Measurements from ENCODE around the gene RUNDC1. TPM values are rescaled to one million over a fixed set of nuclear protein-coding genes. Genes with fewer than 3 reads are reported as not detected.

RUNDC1 gene
- total and polyA plus RNA-seq, 7 experiments from 2014 or later = 12.2 to 21.4 (median 17.0) TPM

DNA sequence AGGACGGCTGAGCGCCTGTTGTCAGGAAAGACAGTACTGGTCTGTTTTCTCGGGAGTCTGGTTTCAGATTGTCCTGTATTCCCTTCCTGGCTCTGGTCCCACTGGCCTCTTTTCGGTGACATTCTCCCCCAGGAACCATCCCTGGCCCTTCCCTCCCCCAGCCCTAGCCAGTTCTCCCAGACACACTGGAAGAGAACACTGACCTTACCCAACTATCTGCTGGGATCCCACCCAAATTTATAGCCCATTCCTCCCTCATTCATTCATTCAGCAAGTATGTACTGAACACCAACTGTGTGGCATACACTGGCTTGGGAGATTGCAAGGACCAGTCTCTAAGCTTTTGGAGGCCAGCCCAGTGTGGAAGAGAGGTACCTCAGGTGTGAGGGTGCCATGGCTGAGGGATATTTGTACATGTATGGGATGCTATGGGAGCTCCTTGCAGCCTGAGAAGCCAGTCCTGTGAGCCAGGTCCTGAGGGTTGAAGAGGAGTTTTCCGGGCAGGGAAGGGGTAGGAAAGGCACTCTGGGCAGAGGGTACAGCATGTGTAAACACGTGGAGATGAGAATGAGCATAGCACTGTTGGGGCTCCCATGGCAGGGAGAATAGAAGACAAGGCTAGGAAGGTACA, 49.9 kb downstream of the RUNDC1 start:
- Histone ChIP-seq H3K4me3 (ENCODE audit: low read length) (no peak overlapping the region), H3K36me3 (ENCODE audit: control insufficient read depth in 2 of 3, insufficient read depth in 3 of 3, low read length in 3 of 3) (no peaks in the 10 kb centered on the region), H3K4me1 (ENCODE audit: control insufficient read depth in 2 of 2, insufficient read depth in 2 of 2, low read length in 2 of 2) (peaks cover 0 to 2% of the 10 kb centered on the region in 2 donors), H3K9me3 (ENCODE audit: control insufficient read depth in 2 of 3, low read length in 3 of 3) (no peaks in the 10 kb centered on the region), H3K27ac (ENCODE audit: low read depth, low read length) (no peak overlapping the region), H3K27me3 (ENCODE audit: control insufficient read depth in 2 of 2, insufficient read depth in 2 of 2, low read length in 2 of 2) (no peaks in the 10 kb centered on the region)
- ChIA-PET CTCF (no interaction called here), POLR2A (no interaction called here)
- Mint-ChIP-seq H3K27ac (peak overlapping the region in 3 of 9 donors; percentile 5 to 92 (median 28)), H3K27me3 (peaks cover 0 to 5% (median 0%) of the 10 kb centered on the region in 5 donors), H3K4me3 (peak overlapping the region in 1 of 10 donors; percentile 5), H3K36me3 (peaks cover 0 to 2% (median 0%) of the 10 kb centered on the region in 5 donors), H3K4me1 (peaks cover 0 to 3% (median 0%) of the 10 kb centered on the region in 7 donors), H3K9me3 (peaks cover 0 to 1% (median 0%) of the 10 kb centered on the region in 11 donors)
- DNase-seq (no peak), ATAC-seq (no peak)
- intact Hi-C loops (cut with micrococcal nuclease) = no loop called here

DNA sequence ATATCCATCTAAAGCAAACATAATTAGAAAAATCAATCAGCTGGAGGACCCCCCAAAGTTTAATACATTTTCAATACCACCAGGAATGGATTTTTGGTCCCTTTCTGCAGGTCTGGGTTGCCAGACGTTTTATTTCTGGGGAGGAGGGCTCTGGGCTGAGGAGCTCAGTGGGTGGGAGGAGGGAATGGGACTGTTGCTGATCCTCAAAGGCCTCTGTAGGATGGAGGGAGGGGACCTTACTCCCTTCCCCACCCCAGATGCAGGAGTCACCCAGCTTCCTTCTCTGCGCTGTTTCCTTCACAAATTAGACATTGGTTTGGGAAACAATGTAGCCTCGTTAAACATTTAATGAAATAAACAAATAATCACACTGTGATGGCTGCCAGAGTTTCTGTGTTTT, 51.3 kb downstream of the RUNDC1 start:
- Histone ChIP-seq H3K9me3 (ENCODE audit: control insufficient read depth in 2 of 3, low read length in 3 of 3) (no peaks in the 10 kb centered on the region), H3K4me3 (ENCODE audit: low read length) (no peak overlapping the region), H3K27me3 (ENCODE audit: control insufficient read depth in 2 of 2, insufficient read depth in 2 of 2, low read length in 2 of 2) (no peaks in the 10 kb centered on the region), H3K36me3 (ENCODE audit: control insufficient read depth in 2 of 3, insufficient read depth in 3 of 3, low read length in 3 of 3) (no peaks in the 10 kb centered on the region), H3K27ac (ENCODE audit: low read depth, low read length) (no peak overlapping the region), H3K4me1 (ENCODE audit: control insufficient read depth in 2 of 2, insufficient read depth in 2 of 2, low read length in 2 of 2) (no peaks in the 10 kb centered on the region)
- intact Hi-C loops (cut with micrococcal nuclease) = no loop called here
- Mint-ChIP-seq H3K27ac (peak overlapping the region in 1 of 9 donors; percentile 51), H3K4me3 (no peak overlapping the region), H3K9me3 (peaks cover 0 to 1% (median 0%) of the 10 kb centered on the region in 11 donors), H3K4me1 (no peaks in the 10 kb centered on the region), H3K27me3 (no peaks in the 10 kb centered on the region), H3K36me3 (no peaks in the 10 kb centered on the region)
- POLR2A ChIA-PET = interaction anchor here (0.6 kb wide), 1 partner anchor 58 kb away, joined by 3 read pairs; no protein-coding TSS in a partner anchor
- CTCF ChIA-PET = no interaction called here
- DNase-seq (no peak), ATAC-seq (no peak)

GRCh38 chr17:43033948-43034881, 53.9 kb downstream of the RUNDC1 start:
- no peak for ATAC-seq
- H3K4me3 Mint-ChIP-seq = no peak overlapping the region
- Histone ChIP-seq H3K4me3 (ENCODE audit: low read length) (no peak overlapping the region), H3K27ac (ENCODE audit: low read depth, low read length) (no peak overlapping the region), H3K9me3 (ENCODE audit: control insufficient read depth in 2 of 3, low read length in 3 of 3) (no peaks in the 10 kb centered on the region), H3K27me3 (ENCODE audit: control insufficient read depth in 2 of 2, insufficient read depth in 2 of 2, low read length in 2 of 2) (no peaks in the 10 kb centered on the region), H3K4me1 (ENCODE audit: control insufficient read depth in 2 of 2, insufficient read depth in 2 of 2, low read length in 2 of 2) (no peaks in the 10 kb centered on the region), H3K36me3 (ENCODE audit: control insufficient read depth in 2 of 3, insufficient read depth in 3 of 3, low read length in 3 of 3) (no peaks in the 10 kb centered on the region)
- no peak overlapping the region for H3K27ac Mint-ChIP-seq
- H3K4me1 Mint-ChIP-seq = no peaks in the 10 kb centered on the region
- ChIA-PET CTCF (no interaction called here), POLR2A (no interaction called here)
- H3K9me3 Mint-ChIP-seq = peaks cover 0 to 1% (median 0%) of the 10 kb centered on the region in 11 donors
- no peaks in the 10 kb centered on the region for H3K27me3 Mint-ChIP-seq
- intact Hi-C loops (cut with micrococcal nuclease) = no loop called here
- no peak for DNase-seq
- no peaks in the 10 kb centered on the region for H3K36me3 Mint-ChIP-seq

GRCh38 chr17:43034894-43035293, 54.5 kb downstream of the RUNDC1 start:
- Mint-ChIP-seq H3K27ac (no peak overlapping the region), H3K36me3 (no peaks in the 10 kb centered on the region), H3K27me3 (no peaks in the 10 kb centered on the region), H3K4me3 (no peak overlapping the region), H3K9me3 (peaks cover 0 to 1% (median 0%) of the 10 kb centered on the region in 11 donors), H3K4me1 (no peaks in the 10 kb centered on the region)
- Histone ChIP-seq H3K9me3 (ENCODE audit: control insufficient read depth in 2 of 3, low read length in 3 of 3) (no peaks in the 10 kb centered on the region), H3K36me3 (ENCODE audit: control insufficient read depth in 2 of 3, insufficient read depth in 3 of 3, low read length in 3 of 3) (no peaks in the 10 kb centered on the region), H3K4me1 (ENCODE audit: control insufficient read depth in 2 of 2, insufficient read depth in 2 of 2, low read length in 2 of 2) (no peaks in the 10 kb centered on the region), H3K4me3 (ENCODE audit: low read length) (no peak overlapping the region), H3K27me3 (ENCODE audit: control insufficient read depth in 2 of 2, insufficient read depth in 2 of 2, low read length in 2 of 2) (no peaks in the 10 kb centered on the region), H3K27ac (ENCODE audit: low read depth, low read length) (no peak overlapping the region)
- ATAC-seq (no peak), DNase-seq (no peak)
- ChIA-PET CTCF (interaction anchor here (1.1 kb wide), 1 partner anchor 11 kb away, joined by 3 read pairs; no protein-coding TSS in a partner anchor), POLR2A (interaction anchor here (0.6 kb wide), 1 partner anchor 137 kb away, joined by 3 read pairs; no protein-coding TSS in a partner anchor)
- intact Hi-C loops (cut with micrococcal nuclease) = no loop called here

DNA sequence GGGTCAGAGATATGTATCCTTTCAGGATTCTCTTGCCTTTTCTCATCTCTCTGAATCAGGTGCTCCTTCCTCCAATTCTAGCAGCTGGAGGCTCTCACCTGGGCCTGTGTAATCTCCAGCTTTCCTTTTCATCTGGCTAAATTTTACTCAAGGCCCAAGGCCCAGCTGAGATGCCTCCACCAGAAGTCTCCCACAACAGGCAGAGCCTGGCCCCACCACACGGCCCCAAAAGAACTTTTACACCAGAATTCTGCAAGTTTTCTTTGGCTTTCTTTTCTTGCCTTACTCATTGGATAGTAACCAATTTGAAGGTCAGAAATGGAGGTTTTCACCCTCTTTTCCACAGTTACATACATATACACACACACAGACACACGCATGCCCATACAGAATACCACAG, 59.3 kb downstream of the RUNDC1 start:
- intact Hi-C loops (cut with micrococcal nuclease) = no loop called here
- no peak overlapping the region for H3K4me3 ChIP-seq (ENCODE audit: low read length)
- H3K36me3 ChIP-seq (ENCODE audit: control insufficient read depth in 2 of 3, insufficient read depth in 3 of 3, low read length in 3 of 3) = no peaks in the 10 kb centered on the region
- H3K27me3 ChIP-seq (ENCODE audit: control insufficient read depth in 2 of 2, insufficient read depth in 2 of 2, low read length in 2 of 2) = no peaks in the 10 kb centered on the region
- DNase-seq = no peak
- Mint-ChIP-seq H3K27me3 (no peaks in the 10 kb centered on the region), H3K27ac (no peak overlapping the region), H3K9me3 (peaks cover 0 to 1% (median 0%) of the 10 kb centered on the region in 11 donors), H3K4me1 (peaks cover 0 to 1% (median 0%) of the 10 kb centered on the region in 7 donors), H3K36me3 (no peaks in the 10 kb centered on the region), H3K4me3 (no peak overlapping the region)
- CTCF ChIA-PET = no interaction called here
- ATAC-seq = no peak
- H3K4me1 ChIP-seq (ENCODE audit: control insufficient read depth in 2 of 2, insufficient read depth in 2 of 2, low read length in 2 of 2) = no peaks in the 10 kb centered on the region
- POLR2A ChIA-PET = no interaction called here
- no peaks in the 10 kb centered on the region for H3K9me3 ChIP-seq (ENCODE audit: control insufficient read depth in 2 of 3, low read length in 3 of 3)
- H3K27ac ChIP-seq (ENCODE audit: low read depth, low read length) = no peak overlapping the region

GRCh38 chr17:43040655-43041054, 60.3 kb downstream of the RUNDC1 start:
- H3K9me3 ChIP-seq (ENCODE audit: control insufficient read depth in 2 of 3, low read length in 3 of 3) = no peaks in the 10 kb centered on the region
- Mint-ChIP-seq H3K4me3 (no peak overlapping the region), H3K27me3 (no peaks in the 10 kb centered on the region), H3K4me1 (peaks cover 0 to 1% (median 0%) of the 10 kb centered on the region in 7 donors), H3K9me3 (no peaks in the 10 kb centered on the region), H3K27ac (no peak overlapping the region), H3K36me3 (no peaks in the 10 kb centered on the region)
- H3K36me3 ChIP-seq (ENCODE audit: control insufficient read depth in 2 of 3, insufficient read depth in 3 of 3, low read length in 3 of 3) = no peaks in the 10 kb centered on the region
- H3K27ac ChIP-seq (ENCODE audit: low read depth, low read length) = no peak overlapping the region
- ATAC-seq = no peak
- no peak overlapping the region for H3K4me3 ChIP-seq (ENCODE audit: low read length)
- intact Hi-C loops (cut with micrococcal nuclease) = no loop called here
- DNase-seq = no peak
- no peaks in the 10 kb centered on the region for H3K27me3 ChIP-seq (ENCODE audit: control insufficient read depth in 2 of 2, insufficient read depth in 2 of 2, low read length in 2 of 2)
- ChIA-PET CTCF (no interaction called here), POLR2A (no interaction called here)
- H3K4me1 ChIP-seq (ENCODE audit: control insufficient read depth in 2 of 2, insufficient read depth in 2 of 2, low read length in 2 of 2) = no peaks in the 10 kb centered on the region
